Measurements from ENCODE around the gene NOCT. TPM values are rescaled to one million over a fixed set of nuclear protein-coding genes. Genes with fewer than 3 reads are reported as not detected.

NOCT gene
- total RNA-seq, 1 experiment from 2014 or later = 20.4 TPM

DNA sequence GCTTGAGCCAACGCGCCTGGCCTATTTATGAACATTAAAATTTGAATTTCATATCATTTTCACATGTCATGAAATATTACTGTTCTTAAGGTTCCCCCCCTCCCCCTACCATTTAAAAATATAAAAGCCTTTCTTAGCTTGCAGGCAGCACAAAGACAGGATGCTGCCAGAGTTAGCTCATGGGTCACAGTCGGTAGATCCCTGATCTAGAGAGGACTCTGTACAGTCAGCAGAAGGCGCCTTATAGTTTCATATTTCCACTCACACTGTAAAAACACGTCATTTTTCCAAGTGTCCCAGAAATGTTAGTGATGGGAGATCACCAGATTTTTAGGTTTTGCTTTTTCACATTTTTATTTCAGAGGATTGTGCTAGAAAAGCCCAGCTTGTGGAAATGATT, 12.2 kb downstream of the NOCT start:
- H3K27ac ChIP-seq (ENCODE audit: low read depth, low read length) = no peak overlapping the region

More for the DNA sequence above, 12.2 kb downstream of the NOCT start:
- no peaks in the 10 kb centered on the region for H3K9me2 ChIP-seq (ENCODE audit: insufficient read depth)
- H4K20me1 ChIP-seq (ENCODE audit: insufficient read depth) = peaks cover 17% of the 10 kb centered on the region; the same call in 1 of the 2 replicates
- H2AFZ ChIP-seq (ENCODE audit: low read depth, low read length, poor library complexity, severe bottlenecking) = no peak overlapping the region
- no peak for DNase-seq (ENCODE audit: low read depth, low spot score)
- no peak overlapping the region for H3K9ac ChIP-seq (ENCODE audit: low read length)
- ChIA-PET CTCF (interaction anchor here (1.0 kb wide), 1 partner anchor 579 kb away, joined by 4 read pairs; no protein-coding TSS in a partner anchor), POLR2A (no interaction called here), RAD21 (ENCODE audit: low non-redundant PET in 1 of 2, low total read pairs in 2 of 2, uncharacterized antibody in 2 of 2, unreplicated experiment in 2 of 2) (no interaction called here)
- ATAC-seq = no peak
- intact Hi-C loops (cut with micrococcal nuclease) = no loop called here
- no TSS peak for BruUV-seq (replicated peaks)
- H3K4me3 ChIP-seq (replicated peaks in 1 of 2; ENCODE audit: low read depth in 1 of 2, low read length in 2 of 2) = no peak overlapping the region
- TF ChIP-seq, protein P1, sequence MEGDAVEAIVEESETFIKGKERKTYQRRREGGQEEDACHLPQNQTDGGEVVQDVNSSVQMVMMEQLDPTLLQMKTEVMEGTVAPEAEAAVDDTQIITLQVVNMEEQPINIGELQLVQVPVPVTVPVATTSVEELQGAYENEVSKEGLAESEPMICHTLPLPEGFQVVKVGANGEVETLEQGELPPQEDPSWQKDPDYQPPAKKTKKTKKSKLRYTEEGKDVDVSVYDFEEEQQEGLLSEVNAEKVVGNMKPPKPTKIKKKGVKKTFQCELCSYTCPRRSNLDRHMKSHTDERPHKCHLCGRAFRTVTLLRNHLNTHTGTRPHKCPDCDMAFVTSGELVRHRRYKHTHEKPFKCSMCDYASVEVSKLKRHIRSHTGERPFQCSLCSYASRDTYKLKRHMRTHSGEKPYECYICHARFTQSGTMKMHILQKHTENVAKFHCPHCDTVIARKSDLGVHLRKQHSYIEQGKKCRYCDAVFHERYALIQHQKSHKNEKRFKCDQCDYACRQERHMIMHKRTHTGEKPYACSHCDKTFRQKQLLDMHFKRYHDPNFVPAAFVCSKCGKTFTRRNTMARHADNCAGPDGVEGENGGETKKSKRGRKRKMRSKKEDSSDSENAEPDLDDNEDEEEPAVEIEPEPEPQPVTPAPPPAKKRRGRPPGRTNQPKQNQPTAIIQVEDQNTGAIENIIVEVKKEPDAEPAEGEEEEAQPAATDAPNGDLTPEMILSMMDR (IDR thresholded peaks at IDR 0.05 in 2 of 3, conservative IDR thresholded peaks at IDR 0.05 in 1 of 3; ENCODE audit: borderline replicate concordance in 1 of 3, insufficient read depth in 1 of 3, low read depth in 2 of 3, low read length in 2 of 3) = no peak
- no peak for TF ChIP-seq TCF7L2 (IDR thresholded peaks at IDR 0.05; ENCODE audit: borderline replicate concordance, extremely low read depth, insufficient read depth, insufficient read length)
- TF ChIP-seq EZH2phosphoT487 (IDR thresholded peaks at IDR 0.05; ENCODE audit: borderline replicate concordance) = no peak
- no peak for TF ChIP-seq EZH2 (IDR thresholded peaks at IDR 0.05)
- TF ChIP-seq, protein P2, sequence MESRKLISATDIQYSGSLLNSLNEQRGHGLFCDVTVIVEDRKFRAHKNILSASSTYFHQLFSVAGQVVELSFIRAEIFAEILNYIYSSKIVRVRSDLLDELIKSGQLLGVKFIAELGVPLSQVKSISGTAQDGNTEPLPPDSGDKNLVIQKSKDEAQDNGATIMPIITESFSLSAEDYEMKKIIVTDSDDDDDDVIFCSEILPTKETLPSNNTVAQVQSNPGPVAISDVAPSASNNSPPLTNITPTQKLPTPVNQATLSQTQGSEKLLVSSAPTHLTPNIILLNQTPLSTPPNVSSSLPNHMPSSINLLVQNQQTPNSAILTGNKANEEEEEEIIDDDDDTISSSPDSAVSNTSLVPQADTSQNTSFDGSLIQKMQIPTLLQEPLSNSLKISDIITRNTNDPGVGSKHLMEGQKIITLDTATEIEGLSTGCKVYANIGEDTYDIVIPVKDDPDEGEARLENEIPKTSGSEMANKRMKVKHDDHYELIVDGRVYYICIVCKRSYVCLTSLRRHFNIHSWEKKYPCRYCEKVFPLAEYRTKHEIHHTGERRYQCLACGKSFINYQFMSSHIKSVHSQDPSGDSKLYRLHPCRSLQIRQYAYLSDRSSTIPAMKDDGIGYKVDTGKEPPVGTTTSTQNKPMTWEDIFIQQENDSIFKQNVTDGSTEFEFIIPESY (IDR thresholded peaks at IDR 0.05; ENCODE audit: extremely low read depth, insufficient replicate concordance, low read length) = no peak
- no peak for TF ChIP-seq ELF1 (IDR thresholded peaks at IDR 0.05; ENCODE audit: borderline replicate concordance, low read depth)
- no peak for TF ChIP-seq ZFX (IDR thresholded peaks at IDR 0.05)
- TF ChIP-seq SIN3A (IDR thresholded peaks at IDR 0.05; ENCODE audit: low read depth) = no peak
- TF ChIP-seq POLR2A (IDR thresholded peaks at IDR 0.05; ENCODE audit: borderline replicate concordance, extremely low read depth, insufficient read depth, insufficient read length) = no peak
- no peak for TF ChIP-seq EGR1 (IDR thresholded peaks at IDR 0.05; ENCODE audit: low read depth)
- TF ChIP-seq CBX3 (IDR thresholded peaks at IDR 0.05; ENCODE audit: low read depth) = no peak
- TF ChIP-seq YY1 (IDR thresholded peaks at IDR 0.05; ENCODE audit: extremely low read depth, insufficient replicate concordance, low read depth, low read length) = no peak
- TF ChIP-seq SP1 (IDR thresholded peaks at IDR 0.05; ENCODE audit: low read depth) = no peak
- TF ChIP-seq, protein P3, sequence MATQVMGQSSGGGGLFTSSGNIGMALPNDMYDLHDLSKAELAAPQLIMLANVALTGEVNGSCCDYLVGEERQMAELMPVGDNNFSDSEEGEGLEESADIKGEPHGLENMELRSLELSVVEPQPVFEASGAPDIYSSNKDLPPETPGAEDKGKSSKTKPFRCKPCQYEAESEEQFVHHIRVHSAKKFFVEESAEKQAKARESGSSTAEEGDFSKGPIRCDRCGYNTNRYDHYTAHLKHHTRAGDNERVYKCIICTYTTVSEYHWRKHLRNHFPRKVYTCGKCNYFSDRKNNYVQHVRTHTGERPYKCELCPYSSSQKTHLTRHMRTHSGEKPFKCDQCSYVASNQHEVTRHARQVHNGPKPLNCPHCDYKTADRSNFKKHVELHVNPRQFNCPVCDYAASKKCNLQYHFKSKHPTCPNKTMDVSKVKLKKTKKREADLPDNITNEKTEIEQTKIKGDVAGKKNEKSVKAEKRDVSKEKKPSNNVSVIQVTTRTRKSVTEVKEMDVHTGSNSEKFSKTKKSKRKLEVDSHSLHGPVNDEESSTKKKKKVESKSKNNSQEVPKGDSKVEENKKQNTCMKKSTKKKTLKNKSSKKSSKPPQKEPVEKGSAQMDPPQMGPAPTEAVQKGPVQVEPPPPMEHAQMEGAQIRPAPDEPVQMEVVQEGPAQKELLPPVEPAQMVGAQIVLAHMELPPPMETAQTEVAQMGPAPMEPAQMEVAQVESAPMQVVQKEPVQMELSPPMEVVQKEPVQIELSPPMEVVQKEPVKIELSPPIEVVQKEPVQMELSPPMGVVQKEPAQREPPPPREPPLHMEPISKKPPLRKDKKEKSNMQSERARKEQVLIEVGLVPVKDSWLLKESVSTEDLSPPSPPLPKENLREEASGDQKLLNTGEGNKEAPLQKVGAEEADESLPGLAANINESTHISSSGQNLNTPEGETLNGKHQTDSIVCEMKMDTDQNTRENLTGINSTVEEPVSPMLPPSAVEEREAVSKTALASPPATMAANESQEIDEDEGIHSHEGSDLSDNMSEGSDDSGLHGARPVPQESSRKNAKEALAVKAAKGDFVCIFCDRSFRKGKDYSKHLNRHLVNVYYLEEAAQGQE (IDR thresholded peaks at IDR 0.05; ENCODE audit: low read depth) = no peak
- no peak for TF ChIP-seq RAD21 (IDR thresholded peaks at IDR 0.05; ENCODE audit: low read depth)
- no peak for TF ChIP-seq POLR2AphosphoS5 (IDR thresholded peaks at IDR 0.05; ENCODE audit: low read depth, low read length)
- TF ChIP-seq SRF (IDR thresholded peaks at IDR 0.05; ENCODE audit: low read depth) = no peak
- TF ChIP-seq CEBPB (IDR thresholded peaks at IDR 0.05; ENCODE audit: low read depth) = no peak
- TF ChIP-seq JUND (IDR thresholded peaks at IDR 0.05) = no peak
- no peaks in the 10 kb centered on the region for H3K9me3 ChIP-seq (ENCODE audit: control insufficient read depth in 1 of 2, insufficient read depth in 1 of 2, low read depth in 1 of 2, low read length in 2 of 2)
- H3K79me2 ChIP-seq (ENCODE audit: insufficient read depth, low read length) = peaks cover 97% of the 10 kb centered on the region
- peaks cover 0 to 4% of the 10 kb centered on the region in 2 experiments; a peak in 1 of 4 replicates for H3K4me1 ChIP-seq (ENCODE audit: control insufficient read depth in 1 of 2, insufficient read depth in 2 of 2, low read length in 2 of 2)
- H3K4me2 ChIP-seq (ENCODE audit: low read length) = no peak overlapping the region
- H3K36me3 ChIP-seq (ENCODE audit: control insufficient read depth in 1 of 2, insufficient read depth in 2 of 2, low read length in 2 of 2) = peaks cover 0 to 3% of the 10 kb centered on the region in 2 experiments; a peak in 1 of 4 replicates
- no peaks in the 10 kb centered on the region for H3K27me3 ChIP-seq (ENCODE audit: insufficient read depth, low read length)

All from HCT116 (cell line).